Raji (cell line): Measurements from ENCODE around the gene KRTAP5-1.

Experiments
- POLR2A ChIP-seq: IDR thresholded peaks from 2 replicates; pipeline ENCODE4 v1.6.1; 2011; ENCODE audit warnings: low read depth, low read length, control low read depth; ENCODE audit not compliant: insufficient read depth

Gene KRTAP5-1

DNA sequence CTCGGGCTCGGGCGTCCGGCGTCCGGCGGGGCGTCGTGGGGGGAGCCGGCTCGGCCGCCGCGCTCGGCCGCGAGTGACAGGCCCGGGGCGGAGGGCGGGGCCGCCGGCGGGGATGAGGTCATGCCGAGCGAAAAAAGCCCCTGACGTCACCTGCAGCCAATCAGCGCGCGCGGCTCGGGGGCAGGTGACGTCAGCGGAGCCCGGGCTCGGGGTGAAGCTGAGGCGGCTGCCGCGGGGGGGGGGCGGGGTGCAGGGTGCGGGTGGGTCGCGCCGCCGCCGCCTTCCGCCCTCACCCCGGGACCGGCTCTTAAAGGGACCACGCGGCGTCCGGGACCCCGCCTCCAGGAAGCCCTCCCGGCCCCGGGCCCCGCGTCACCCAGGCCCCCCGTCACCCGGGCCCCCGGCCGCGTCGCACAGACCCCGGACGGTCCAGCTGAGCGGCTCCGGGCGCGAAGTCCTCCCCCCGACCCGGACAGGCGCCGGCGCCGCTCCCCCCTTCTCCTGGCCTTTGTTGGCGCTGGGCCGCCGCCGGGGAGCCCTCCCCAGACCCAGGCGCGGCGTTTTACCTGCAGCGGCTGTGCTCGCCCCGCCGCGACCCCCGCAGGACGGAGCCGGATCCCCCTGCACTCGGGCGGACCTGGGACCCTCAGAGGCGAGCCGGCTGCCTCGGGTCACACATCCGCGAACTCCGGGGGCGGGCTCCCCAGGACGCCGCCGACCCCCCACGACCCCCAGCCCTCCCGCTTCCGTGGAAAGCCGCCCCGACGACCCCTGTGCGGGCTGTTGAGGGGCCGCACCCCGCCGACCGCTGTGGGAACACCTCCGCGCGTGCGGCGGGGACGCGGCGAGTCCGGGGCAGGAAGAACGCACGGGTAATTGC lies 12.6 kb downstream of the KRTAP5-1 start, which contains the start of gene DUSP8:
DUSP8 (minus strand) TSS at position 75 of the 880 bp plus-strand sequence. CDS start 6,445 bp downstream, outside the sequence.
- no peak for TF ChIP-seq POLR2A

DNA sequence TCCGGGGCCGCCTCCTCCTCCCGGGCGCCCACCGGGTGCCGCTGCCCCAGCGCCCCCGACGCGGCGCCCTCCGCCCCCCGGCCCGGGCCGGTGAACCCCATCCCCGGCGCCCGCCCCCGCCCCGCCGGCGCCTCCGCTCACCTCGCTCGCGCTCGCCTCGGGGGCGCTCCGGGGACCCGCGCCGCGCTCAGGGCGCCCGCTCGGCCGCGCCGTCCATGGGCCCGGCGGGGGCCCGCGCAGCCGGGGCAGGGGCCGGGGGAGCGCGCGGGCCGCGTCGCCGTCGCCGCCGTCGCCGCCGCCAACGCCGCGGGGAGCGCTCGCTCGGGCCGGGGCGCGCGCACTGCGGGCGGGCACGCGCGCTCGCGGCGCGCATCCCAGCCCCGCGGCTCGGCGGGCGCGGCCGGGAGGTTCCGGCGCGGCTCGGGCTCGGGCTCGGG lies 13.3 kb downstream of the KRTAP5-1 start:
- TF ChIP-seq POLR2A, result no peak

DNA sequence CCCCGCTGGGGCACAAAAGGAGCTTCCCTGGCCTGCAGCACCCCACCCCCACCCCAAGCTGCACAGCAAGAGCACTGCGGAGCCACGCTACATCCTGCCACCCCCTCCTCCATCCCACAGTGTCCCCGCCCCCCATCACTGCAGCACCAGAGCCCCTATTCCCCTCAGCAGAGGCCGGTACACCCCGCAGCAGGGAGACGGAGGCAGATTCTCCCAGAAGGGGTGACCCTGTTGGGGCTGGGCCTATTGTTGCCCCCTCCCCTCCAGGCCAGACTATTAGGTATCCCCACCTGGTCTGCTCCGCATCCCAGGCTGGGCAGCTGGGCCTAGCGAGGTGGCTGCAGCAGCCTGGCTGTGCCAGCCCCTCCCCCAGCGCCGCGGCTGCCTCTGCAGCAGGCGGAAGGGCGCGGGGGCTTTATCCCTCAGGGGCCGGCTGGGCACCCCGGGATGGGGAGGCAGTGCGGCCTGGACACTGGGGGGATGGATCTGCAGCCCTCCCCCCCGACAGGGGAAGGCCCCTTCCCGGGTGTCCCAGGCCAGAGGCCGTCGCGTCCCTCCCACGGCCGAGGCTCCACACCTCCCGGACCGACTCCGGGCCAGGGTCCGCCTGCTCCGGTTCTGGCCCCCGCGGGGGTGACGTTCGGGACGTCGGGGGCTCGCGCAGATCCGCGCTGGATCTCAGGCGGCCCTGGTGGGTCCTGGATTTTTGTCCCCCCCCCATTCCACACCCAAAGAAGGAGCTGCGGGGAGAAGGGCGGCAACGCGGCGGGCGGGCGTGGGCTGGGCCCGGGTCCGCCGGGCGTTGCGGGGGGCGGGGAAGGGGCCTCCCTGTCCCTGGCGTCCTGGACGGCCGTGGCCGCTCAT lies 14.0 kb downstream of the KRTAP5-1 start:
- TF ChIP-seq POLR2A, result no peak

DNA sequence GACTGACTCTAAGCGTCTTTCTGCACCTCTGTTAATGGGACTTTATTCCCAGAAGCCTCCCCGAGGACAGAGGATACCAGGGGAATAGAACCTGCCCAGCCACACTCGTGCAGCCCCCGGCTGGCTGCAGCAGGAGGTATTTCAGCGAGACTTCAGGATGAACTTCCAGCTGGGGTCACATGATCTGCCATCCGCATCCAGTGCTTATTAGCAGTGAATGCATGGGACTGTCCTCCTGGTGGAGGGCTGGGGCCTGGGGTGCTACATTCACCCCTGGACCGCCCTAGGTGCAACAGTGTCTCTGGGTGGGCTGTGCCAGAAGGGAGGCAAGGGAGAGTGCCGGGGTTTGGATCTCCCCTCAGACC lies 14.6 kb downstream of the KRTAP5-1 start:
- TF ChIP-seq POLR2A, result no peak

DNA sequence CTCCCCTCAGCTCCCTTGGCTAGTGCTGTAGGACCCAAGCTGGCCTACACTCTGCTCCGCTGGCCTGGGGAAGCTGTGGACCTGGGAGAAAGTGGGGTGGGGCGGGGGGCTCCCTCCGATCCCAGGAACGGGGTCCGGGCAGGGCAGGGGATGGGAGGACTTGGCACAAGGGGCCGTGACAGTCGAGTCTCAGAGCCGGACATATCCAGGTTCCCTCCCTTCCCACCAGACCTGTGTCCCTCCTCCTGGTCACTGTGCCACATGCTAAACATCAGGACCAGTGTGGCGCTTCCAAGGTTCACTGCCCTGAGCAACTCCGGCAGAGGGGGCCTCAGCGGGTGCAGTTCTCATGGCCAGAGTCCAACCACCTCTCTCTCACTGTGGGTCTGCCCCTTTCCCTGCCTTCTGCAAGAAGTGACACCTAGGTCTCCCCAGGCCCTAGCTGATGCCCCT lies 15.1 kb downstream of the KRTAP5-1 start:
- TF ChIP-seq POLR2A, result no peak

- TF ChIP-seq POLR2A, result no peak
Measured at GRCh38 chr11:1569251-1569780, 15.8 kb downstream of the KRTAP5-1 start.

DNA sequence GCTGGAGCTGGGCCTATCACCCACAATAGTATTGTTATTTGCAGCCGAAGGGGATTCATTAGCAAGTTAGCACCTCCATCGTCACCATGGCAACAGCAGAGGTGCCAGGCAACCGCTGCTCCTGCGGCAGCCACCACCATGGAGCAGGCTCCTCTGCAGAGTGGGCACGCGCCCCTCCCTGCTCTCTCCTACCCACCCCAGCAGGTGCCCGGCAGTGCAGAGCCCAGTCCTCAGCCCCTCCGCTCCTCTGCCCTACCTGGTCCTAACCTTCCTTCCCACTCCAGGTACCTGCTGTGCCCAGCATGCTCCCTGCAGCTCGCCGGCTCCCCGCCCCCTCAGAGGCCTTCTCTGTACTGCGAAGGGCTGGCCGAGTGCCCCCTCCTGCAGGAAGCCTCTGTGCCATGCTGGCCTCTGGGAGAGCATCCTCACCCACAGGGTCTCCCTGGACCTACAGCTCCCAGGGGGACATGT lies 16.6 kb downstream of the KRTAP5-1 start:
- no peak for TF ChIP-seq POLR2A

- no peak for TF ChIP-seq POLR2A
Measured at GRCh38 chr11:1567721-1568100, 17.4 kb downstream of the KRTAP5-1 start.

DNA sequence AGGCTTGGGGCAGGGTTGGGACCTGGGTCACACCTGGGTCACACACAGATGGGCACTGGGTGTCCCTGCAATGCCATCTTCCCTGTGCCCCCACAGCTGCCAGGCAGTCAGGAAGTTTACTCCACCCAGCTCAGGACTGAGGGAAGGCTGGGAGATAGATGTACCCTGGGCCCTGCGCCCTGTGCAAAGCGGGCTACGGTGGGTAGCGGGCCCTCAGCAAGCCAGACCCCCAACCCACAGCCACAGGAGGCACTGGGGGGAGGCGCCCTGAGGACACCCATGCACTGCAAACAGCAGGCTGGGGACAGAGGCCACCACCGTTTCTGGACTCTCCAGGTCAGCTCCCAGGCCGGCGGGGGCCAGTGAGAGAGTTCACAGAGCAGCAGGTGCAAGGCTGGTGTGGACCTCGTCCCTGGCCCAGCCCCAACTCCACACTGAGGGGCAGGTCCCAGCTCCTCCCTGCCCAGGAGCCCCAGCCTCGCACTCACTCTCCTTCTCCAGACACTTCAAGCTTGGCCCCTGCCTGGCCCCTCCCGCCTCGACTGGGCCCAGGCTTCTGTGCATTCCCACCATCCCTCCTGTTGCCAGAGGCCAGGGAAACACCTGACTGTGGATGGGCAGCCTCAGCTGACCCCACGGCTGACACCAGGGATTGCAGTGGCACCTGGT lies 17.9 kb downstream of the KRTAP5-1 start:
- TF ChIP-seq POLR2A, result no peak

DNA sequence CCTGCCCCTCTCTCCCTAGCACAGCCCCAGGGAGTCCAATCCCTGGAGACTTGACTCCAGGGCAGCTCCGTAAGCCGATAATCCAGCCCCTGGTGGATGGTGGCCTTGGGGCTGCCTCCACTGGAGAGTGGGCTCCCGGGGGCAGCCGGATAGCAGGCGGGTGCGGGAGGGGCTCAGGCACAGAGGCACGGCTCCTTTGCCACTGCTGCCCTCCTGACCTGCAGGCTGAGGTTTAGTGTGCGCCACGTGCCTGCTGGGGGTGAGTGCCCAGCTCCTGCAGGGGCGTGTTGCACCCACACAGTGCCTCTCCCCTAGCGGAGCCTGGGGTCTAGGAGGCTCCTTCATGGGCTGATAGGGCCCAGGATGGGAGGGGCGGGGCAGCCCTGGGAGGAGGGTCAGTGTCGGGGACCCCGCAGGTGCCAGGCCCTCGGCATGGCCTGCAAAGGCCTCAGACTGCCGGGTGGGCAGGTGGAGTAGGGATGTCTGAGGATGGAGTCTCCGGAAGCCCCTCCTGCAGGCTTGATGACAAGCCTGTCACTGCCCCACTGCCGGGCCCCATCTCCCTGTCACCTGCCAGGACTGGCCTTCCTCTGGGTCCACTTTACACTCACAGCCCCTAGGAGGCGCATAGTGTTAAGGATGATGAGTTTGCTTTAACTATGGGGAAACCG lies 18.6 kb downstream of the KRTAP5-1 start:
- TF ChIP-seq POLR2A, result no peak

GRCh38 chr11:1565904-1566247 lies 19.2 kb downstream of the KRTAP5-1 start:
- no peak for TF ChIP-seq POLR2A

DNA sequence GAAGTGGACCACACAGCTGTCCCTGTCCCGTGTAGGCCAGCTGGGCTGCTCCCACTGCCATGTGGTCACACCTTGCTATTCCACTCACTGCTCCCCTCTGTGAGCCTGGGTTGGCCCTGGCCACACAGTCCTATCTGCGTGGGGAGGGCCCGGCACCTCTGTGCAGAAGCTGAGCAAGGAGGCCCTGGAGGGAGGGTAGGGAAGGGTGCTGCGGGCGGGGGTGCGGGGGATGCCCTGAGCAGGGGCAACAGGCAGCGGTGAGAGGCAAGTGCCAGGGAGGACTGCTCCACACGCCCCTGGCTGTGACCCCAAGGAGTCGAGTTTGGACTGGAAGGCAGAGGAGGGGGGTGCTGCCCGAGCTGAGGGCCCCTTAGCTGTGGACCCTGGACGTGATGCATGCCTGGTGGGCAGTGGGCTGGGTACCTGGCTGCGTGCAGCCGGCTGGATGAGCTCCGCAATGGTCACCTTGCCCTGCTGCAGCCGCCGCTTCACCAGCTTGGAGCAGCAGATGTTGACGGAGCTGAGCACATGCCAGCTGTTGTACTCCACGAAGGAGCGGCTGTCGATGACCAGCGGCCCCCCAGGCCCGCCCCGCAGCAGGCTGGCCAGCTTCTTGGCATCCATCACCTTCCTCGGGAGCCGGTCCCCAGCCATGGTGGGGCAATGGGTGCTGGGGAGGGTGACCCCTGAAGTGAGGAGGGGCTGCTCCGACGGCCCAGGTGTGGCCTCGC lies 19.7 kb downstream of the KRTAP5-1 start:
- TF ChIP-seq POLR2A, result no peak

DNA sequence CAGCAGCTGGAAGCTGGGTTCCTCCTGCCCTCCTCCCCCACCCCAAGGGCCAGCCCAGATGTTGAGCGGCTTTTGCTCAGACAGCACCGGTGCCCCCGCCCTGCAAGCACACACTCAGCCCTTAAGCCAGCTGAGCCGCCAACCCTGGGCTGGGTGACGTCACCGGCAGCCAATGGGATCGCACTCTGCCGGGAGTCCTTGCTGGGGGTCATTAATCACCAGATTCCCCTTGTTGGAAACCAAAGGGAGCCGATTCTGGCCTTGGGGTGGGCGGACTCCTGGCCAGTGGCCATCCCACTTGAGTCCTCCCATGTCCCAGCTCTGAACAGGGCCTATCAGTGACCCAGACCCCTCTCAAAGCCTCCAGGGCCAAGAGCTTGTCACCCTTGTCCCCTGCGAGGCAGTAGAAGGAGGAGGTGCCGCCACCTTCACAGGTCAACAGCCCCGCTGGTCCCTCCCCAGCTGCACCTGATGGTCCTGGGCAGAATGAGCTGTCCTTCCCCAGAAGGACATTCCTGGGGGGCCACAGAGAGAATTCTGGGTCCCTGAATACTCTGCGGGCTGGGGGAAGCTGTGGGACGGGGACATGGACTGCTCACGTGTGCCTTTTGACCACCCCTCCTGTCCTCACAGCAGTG lies 20.4 kb downstream of the KRTAP5-1 start:
- no peak for TF ChIP-seq POLR2A
